ENCODE results near the gene MRI1.

The MRI1 gene

DNA sequence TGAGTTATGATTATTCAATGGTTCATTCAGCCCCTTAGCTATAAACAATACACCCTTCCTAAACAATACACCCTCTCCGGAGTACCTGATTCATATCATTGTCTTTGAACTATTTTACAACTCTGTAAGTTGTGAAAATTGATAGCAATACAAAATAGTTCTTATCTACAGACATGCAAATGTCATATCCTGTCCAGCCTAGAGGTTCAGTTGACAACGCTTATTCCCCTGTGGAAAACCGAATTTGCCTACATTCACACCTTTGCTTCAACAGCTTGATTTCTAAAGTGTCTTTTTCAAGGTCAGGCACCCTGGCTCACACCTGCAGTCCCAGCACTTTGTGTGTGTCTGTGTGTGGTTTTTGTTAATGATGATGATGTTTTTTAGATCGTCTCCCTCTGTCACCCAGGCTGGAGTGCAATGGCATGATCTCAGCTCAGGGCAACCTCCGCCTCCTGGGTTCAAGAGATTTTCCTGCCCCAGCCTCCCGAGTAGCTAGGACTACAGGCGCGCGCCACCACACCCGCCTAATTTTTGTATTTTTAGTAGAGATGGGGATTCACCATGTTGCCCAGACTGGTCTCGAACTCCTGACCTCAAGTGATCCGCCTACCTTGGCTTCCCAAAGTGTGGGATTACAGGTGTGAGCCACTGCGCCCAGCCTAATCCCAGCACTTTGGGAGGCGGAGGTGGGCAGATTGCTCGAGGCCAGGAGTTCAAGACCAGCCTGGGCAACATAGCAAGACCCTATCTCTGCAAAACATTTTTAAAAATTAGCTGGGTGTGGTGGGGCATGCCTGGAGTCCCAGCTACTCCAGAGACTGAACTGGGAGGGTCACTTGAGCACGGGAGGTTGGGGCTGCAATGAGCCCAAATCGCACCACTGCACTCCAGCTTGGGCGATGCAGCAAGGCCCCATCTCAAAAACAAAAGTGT, 19.5 kb downstream of the MRI1 start:
- no peaks in the 10 kb centered on the region for H3K36me3 ChIP-seq (ENCODE audit: low read length)
- H3K27me3 ChIP-seq (ENCODE audit: low read length): no peaks in the 10 kb centered on the region
- no peaks in the 10 kb centered on the region for H3K79me2 ChIP-seq (ENCODE audit: insufficient read depth, low read length)
- no peak overlapping the region for H3K4me3 ChIP-seq (ENCODE audit: insufficient read depth, low read length, poor library complexity, severe bottlenecking)
- H3K4me2 ChIP-seq (ENCODE audit: low read depth, low read length, poor library complexity, severe bottlenecking): no peak overlapping the region
- no peak overlapping the region for H3K27ac ChIP-seq (ENCODE audit: low read depth, low read length)
- no peaks in the 10 kb centered on the region for H3K9me3 ChIP-seq (ENCODE audit: insufficient read depth, low read length)
- H3F3A ChIP-seq (ENCODE audit: insufficient read depth): peaks cover 12% of the 10 kb centered on the region; the same call in 1 of the 2 replicates
- no peak for TF ChIP-seq EZH2phosphoT487 (conservative IDR thresholded peaks at IDR 0.05; ENCODE audit: low read length)
- TF ChIP-seq, protein P1, sequence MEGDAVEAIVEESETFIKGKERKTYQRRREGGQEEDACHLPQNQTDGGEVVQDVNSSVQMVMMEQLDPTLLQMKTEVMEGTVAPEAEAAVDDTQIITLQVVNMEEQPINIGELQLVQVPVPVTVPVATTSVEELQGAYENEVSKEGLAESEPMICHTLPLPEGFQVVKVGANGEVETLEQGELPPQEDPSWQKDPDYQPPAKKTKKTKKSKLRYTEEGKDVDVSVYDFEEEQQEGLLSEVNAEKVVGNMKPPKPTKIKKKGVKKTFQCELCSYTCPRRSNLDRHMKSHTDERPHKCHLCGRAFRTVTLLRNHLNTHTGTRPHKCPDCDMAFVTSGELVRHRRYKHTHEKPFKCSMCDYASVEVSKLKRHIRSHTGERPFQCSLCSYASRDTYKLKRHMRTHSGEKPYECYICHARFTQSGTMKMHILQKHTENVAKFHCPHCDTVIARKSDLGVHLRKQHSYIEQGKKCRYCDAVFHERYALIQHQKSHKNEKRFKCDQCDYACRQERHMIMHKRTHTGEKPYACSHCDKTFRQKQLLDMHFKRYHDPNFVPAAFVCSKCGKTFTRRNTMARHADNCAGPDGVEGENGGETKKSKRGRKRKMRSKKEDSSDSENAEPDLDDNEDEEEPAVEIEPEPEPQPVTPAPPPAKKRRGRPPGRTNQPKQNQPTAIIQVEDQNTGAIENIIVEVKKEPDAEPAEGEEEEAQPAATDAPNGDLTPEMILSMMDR (IDR thresholded peaks at IDR 0.05; ENCODE audit: insufficient read depth, low read length, poor library complexity, severe bottlenecking): no peak
- no peaks in the 10 kb centered on the region for H4K20me1 ChIP-seq (ENCODE audit: low read depth, low read length)
- H3K9ac ChIP-seq (ENCODE audit: low read length): no peak overlapping the region
- no peaks in the 10 kb centered on the region for H3K9me2 ChIP-seq (replicated peaks; ENCODE audit: insufficient read depth, low read length)
- H2AFZ ChIP-seq (ENCODE audit: low read depth, low read length, severe bottlenecking): no peak overlapping the region

DNA sequence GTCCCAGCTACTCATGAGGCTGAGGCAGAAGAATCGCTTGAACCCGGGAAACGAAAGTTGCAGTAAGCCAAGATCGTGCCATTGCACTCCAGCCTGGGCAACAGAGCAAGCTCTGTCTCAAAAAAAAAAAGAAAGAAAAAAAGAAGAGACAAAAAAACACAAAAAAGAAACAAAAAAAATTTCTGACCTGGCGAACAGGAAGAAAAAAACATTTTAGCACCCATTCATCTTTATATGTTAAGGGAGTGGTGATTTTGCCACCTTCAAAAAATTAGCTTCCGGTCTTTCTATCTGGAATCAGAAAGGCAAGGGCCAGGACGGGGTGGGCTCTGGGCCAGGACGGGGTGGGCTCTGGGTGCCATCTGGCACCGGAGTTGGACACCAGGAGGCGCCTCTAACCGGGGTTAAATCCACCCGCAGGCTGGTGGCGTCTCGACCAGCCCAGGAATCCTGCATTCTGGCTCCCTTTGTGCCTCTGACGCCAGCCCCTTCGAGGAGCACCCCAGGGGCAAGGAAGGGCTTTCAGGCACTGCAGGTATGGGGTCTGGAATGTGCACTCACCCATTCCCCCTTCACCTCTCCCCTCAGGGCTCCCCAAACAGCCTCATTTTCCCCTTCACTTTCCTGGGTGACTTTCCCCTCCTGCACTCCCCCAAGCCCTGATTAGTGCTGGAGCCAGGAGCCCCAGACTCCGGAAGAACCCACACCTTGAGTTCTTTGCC, 20.6 kb downstream of the MRI1 start:
- no peak overlapping the region for H3K27ac ChIP-seq (ENCODE audit: low read depth, low read length)
- H2AFZ ChIP-seq (ENCODE audit: low read depth, low read length, severe bottlenecking): peak overlapping the region; percentile 21

DNA sequence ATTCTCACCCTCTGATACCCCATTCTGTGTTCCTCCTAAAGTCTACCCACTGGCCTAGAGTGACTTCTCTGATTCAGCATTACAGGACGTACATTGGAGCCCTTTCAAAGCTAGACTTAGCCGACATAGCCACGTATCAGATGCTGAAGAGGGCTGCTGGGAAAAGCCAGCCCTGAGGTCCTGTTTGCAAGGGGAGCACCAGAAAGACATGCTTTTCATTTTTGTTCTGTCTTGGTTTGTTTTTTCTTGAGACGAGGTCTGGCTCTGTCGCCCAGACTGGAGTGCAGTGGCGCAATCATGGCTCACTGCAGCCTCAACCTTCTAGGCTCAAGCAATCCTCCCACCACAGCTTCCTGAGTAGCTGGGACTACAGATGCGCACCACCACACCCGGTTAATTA, 24.7 kb downstream of the MRI1 start:
- H3K36me3 ChIP-seq (ENCODE audit: low read length): no peaks in the 10 kb centered on the region
- H3K27me3 ChIP-seq (ENCODE audit: low read length): no peaks in the 10 kb centered on the region
- H3K9me2 ChIP-seq (replicated peaks; ENCODE audit: insufficient read depth, low read length): no peaks in the 10 kb centered on the region
- TF ChIP-seq EZH2phosphoT487 (conservative IDR thresholded peaks at IDR 0.05; ENCODE audit: low read length): no peak
- TF ChIP-seq, protein P1 (IDR thresholded peaks at IDR 0.05; ENCODE audit: insufficient read depth, low read length, poor library complexity, severe bottlenecking): no peak
- no peaks in the 10 kb centered on the region for H3K79me2 ChIP-seq (ENCODE audit: insufficient read depth, low read length)
- peak overlapping the region; percentile 45 for H3K27ac ChIP-seq (ENCODE audit: low read depth, low read length)
- H3K4me3 ChIP-seq (ENCODE audit: insufficient read depth, low read length, poor library complexity, severe bottlenecking): no peak overlapping the region
- peaks cover 9% of the 10 kb centered on the region; the same call in 1 of the 2 replicates for H3F3A ChIP-seq (ENCODE audit: insufficient read depth)
- peak overlapping the region; percentile 39 for H3K4me2 ChIP-seq (ENCODE audit: low read depth, low read length, poor library complexity, severe bottlenecking)
- H2AFZ ChIP-seq (ENCODE audit: low read depth, low read length, severe bottlenecking): peak overlapping the region; percentile 51
- H3K9ac ChIP-seq (ENCODE audit: low read length): peak overlapping the region; percentile 7; the same call in 1 of the 2 replicates
- H3K9me3 ChIP-seq (ENCODE audit: insufficient read depth, low read length): no peaks in the 10 kb centered on the region
- H4K20me1 ChIP-seq (ENCODE audit: low read depth, low read length): no peaks in the 10 kb centered on the region

More for the DNA sequence above, 20.6 kb downstream of the MRI1 start:
- no peaks in the 10 kb centered on the region for H3K9me2 ChIP-seq (replicated peaks; ENCODE audit: insufficient read depth, low read length)
- peaks cover 11% of the 10 kb centered on the region; the same call in 1 of the 2 replicates for H3F3A ChIP-seq (ENCODE audit: insufficient read depth)
- H3K4me3 ChIP-seq (ENCODE audit: insufficient read depth, low read length, poor library complexity, severe bottlenecking): no peak overlapping the region
- no peaks in the 10 kb centered on the region for H3K79me2 ChIP-seq (ENCODE audit: insufficient read depth, low read length)
- no peak for TF ChIP-seq EZH2phosphoT487 (conservative IDR thresholded peaks at IDR 0.05; ENCODE audit: low read length)
- TF ChIP-seq, protein P1 (IDR thresholded peaks at IDR 0.05; ENCODE audit: insufficient read depth, low read length, poor library complexity, severe bottlenecking): peak; percentile 52
- H3K36me3 ChIP-seq (ENCODE audit: low read length): no peaks in the 10 kb centered on the region
- no peaks in the 10 kb centered on the region for H4K20me1 ChIP-seq (ENCODE audit: low read depth, low read length)
- H3K9ac ChIP-seq (ENCODE audit: low read length): no peak overlapping the region
- no peaks in the 10 kb centered on the region for H3K9me3 ChIP-seq (ENCODE audit: insufficient read depth, low read length)
- H3K4me2 ChIP-seq (ENCODE audit: low read depth, low read length, poor library complexity, severe bottlenecking): no peak overlapping the region
- H3K27me3 ChIP-seq (ENCODE audit: low read length): no peaks in the 10 kb centered on the region
